GM12864 (cell line): ENCODE data around the gene TBL1XR1.
"Not testable (repeated sequence)": the region's sequence is repeated elsewhere in the genome, so short reads cannot be mapped to it uniquely, and the experiment has no call there.

ENCODE experiments used
- DNase-seq: peaks from one replicate; pipeline ENCODE4 v3.0.0-alpha.2; 2011; ENCODE audit warnings: low read depth
- H3K4me3 ChIP-seq: 2 replicates; pipeline ENCODE4 v1.5.1; 2011; ENCODE audit warnings: mild to moderate bottlenecking, low read depth, low read length, control low read depth
- CTCF ChIP-seq: IDR thresholded peaks from 2 replicates; pipeline ENCODE4 v1.5.1; 2011; ENCODE audit warnings: low read depth, mild to moderate bottlenecking, moderate library complexity, low read length, control low read depth, inconsistent platforms; ENCODE audit errors: missing control alignments

TBL1XR1 gene

DNA sequence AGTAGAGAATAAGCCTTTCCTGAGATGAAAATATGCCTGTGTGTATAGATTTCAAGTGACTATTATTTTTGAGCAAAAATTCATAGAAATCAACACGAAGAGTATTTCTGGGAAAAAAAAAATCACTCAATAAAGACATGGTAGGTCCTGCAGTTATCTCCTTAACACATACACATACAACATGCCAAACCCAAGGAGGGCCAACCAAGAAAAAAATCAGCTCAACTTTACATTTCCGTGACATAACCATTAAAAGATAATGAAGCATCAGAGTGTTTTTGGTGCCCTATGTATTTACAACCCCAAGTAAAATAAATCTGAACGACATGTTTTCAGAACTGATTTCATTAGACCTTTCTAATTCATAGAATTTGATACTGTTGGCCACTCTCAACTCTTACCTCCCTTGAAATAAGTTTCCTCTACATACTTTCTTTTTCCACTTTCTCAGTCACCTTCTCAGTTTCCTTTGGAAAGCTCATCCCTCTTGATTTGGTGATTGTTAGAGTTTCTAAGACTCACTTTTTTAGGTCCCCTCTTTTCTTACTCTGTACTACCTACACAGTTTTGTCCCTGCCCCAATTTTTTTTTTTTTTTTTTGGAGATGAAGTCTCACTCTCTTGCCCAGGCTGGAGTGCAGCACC lies 162.3 kb downstream of the TBL1XR1 start:
- H3K4me3 ChIP-seq, result no peak overlapping the region
- no peak for DNase-seq
- no peak for TF ChIP-seq CTCF

DNA sequence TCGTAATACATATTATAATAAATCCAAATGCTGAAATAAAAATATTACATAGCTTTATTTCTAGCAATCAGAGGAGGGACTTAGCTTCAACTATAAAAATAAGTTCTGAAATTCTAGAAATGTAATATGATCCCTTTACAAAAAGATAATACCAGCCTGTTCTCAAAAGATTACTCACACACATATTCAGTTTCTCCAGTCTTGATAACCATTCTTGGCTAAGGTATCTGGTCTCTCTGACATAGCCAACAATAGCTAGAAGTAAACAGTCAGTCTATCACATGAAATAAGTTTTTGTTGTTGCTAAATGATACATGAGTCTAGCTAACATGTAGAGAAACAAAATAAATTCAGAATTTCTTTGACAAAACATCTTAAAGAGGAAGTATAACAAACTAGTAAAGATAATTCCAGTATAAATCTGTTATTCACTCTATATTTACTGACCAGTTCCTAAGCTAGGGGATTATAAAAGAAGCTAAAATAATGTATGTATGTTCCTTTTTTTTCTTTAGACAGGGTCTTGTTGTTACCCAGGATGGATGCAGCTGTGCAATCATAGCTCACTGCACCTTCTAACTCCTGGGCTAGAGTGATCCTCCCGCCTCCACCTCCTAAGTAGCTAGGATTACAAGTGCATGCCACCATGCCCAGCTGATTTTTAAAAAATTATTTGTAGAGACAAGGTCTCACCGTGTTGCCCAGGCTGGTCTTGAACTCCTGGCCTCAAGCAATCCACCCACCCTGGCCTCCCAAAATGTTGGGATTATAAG lies 170.6 kb downstream of the TBL1XR1 start:
- DNase-seq, result no peak
- no peak for TF ChIP-seq CTCF
- H3K4me3 ChIP-seq, result no peak overlapping the region

- TF ChIP-seq CTCF, result no peak
- no peak overlapping the region for H3K4me3 ChIP-seq
- DNase-seq, result no peak
These were observed 181.4 kb downstream of the TBL1XR1 start for GRCh38 chr3:177015881-177016280.

- no peak for DNase-seq
- no peak overlapping the region for H3K4me3 ChIP-seq
- TF ChIP-seq CTCF, result no peak
These were observed 183.5 kb downstream of the TBL1XR1 start for GRCh38 chr3:177013681-177014280.

GRCh38 chr3:177005718-177006405 lies 191.4 kb downstream of the TBL1XR1 start:
- no peak for TF ChIP-seq CTCF
- no peak overlapping the region for H3K4me3 ChIP-seq
- no peak for DNase-seq

GRCh38 chr3:177000159-177000558 lies 197.1 kb downstream of the TBL1XR1 start:
- not testable (repeated sequence) for DNase-seq, H3K4me3 ChIP-seq

- no peak overlapping the region for H3K4me3 ChIP-seq
- no peak for DNase-seq
- no peak for TF ChIP-seq CTCF
These were observed 201.3 kb downstream of the TBL1XR1 start for GRCh38 chr3:176995946-176996345.
